ENCODE results near the gene TFDP1.

DNA sequence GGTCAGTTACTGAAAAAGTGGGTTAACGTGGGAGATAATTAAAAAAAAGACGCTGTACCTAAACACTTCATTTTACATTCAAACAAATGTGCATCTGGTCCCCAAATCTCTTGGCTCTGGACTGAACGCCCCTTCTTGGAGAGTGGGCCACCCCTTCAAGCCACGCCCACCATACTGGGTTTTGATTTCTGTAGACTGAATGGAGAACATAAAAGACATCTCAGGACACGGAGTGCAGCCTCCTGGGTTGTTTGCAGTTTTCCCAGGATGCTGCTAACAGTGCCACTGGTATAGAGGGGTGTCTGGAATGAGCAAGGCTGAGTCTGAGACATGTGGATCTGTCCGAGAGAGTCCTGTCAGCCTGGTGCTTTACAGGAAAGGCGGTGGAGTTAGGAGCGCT, 10.6 kb downstream of the TFDP1 start:
- no peak for TF ChIP-seq EP300 (IDR thresholded peaks at IDR 0.05; ENCODE audit: borderline replicate concordance)
- no peak for TF ChIP-seq CEBPB (IDR thresholded peaks at IDR 0.05)
- TF ChIP-seq, protein P1, sequence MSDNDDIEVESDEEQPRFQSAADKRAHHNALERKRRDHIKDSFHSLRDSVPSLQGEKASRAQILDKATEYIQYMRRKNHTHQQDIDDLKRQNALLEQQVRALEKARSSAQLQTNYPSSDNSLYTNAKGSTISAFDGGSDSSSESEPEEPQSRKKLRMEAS (IDR thresholded peaks at IDR 0.05) = no peak
- TF ChIP-seq CREB1 (IDR thresholded peaks at IDR 0.05; ENCODE audit: low read depth) = no peak
- no peak for TF ChIP-seq FOXM1 (IDR thresholded peaks at IDR 0.05; ENCODE audit: borderline replicate concordance, low read depth)
- TF ChIP-seq, protein P2, sequence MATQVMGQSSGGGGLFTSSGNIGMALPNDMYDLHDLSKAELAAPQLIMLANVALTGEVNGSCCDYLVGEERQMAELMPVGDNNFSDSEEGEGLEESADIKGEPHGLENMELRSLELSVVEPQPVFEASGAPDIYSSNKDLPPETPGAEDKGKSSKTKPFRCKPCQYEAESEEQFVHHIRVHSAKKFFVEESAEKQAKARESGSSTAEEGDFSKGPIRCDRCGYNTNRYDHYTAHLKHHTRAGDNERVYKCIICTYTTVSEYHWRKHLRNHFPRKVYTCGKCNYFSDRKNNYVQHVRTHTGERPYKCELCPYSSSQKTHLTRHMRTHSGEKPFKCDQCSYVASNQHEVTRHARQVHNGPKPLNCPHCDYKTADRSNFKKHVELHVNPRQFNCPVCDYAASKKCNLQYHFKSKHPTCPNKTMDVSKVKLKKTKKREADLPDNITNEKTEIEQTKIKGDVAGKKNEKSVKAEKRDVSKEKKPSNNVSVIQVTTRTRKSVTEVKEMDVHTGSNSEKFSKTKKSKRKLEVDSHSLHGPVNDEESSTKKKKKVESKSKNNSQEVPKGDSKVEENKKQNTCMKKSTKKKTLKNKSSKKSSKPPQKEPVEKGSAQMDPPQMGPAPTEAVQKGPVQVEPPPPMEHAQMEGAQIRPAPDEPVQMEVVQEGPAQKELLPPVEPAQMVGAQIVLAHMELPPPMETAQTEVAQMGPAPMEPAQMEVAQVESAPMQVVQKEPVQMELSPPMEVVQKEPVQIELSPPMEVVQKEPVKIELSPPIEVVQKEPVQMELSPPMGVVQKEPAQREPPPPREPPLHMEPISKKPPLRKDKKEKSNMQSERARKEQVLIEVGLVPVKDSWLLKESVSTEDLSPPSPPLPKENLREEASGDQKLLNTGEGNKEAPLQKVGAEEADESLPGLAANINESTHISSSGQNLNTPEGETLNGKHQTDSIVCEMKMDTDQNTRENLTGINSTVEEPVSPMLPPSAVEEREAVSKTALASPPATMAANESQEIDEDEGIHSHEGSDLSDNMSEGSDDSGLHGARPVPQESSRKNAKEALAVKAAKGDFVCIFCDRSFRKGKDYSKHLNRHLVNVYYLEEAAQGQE (IDR thresholded peaks at IDR 0.05; ENCODE audit: low read depth) = no peak
- TF ChIP-seq TAF1 (IDR thresholded peaks at IDR 0.05; ENCODE audit: low read depth) = no peak
- no peak for TF ChIP-seq RAD21 (IDR thresholded peaks at IDR 0.05; ENCODE audit: low read depth)
- TF ChIP-seq, protein P3, sequence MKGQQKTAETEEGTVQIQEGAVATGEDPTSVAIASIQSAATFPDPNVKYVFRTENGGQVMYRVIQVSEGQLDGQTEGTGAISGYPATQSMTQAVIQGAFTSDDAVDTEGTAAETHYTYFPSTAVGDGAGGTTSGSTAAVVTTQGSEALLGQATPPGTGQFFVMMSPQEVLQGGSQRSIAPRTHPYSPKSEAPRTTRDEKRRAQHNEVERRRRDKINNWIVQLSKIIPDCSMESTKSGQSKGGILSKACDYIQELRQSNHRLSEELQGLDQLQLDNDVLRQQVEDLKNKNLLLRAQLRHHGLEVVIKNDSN (IDR thresholded peaks at IDR 0.05) = no peak
- no peak for TF ChIP-seq YY1 (IDR thresholded peaks at IDR 0.05; ENCODE audit: low read depth)
